Activated B cell treated with CpG ODN at 0.5 μM for 24 hours (primary cell): ENCODE data around the gene CTBP2. TPM values are rescaled to one million over a fixed set of nuclear protein-coding genes. Genes with fewer than 3 reads are reported as not detected.

ENCODE experiments used
- ATAC-seq: fragments of 200-7000 bp; cut with Tn5 transposase; one replicate; pipeline ENCODE4 v1.10.0; 2021; ENCODE audit warnings: low read depth, mild to moderate bottlenecking, moderate library complexity
- CTCF ChIA-PET: fragments of 350-600 bp; sonication (Branson Sonifier 250); formaldehyde crosslinking; loops from one replicate; lab custom pipeline; 2021; ENCODE audit warnings: antibody characterized with exemption; lab: Charles Lee
- POLR2A ChIA-PET: fragments of 350-600 bp; sonication (Branson Sonifier 250); formaldehyde crosslinking; loops from one replicate; lab custom pipeline; 2021; ENCODE audit warnings: antibody characterized with exemption; lab: Charles Lee
- DNase-seq: peaks from one replicate; pipeline ENCODE4 v3.0.0; 2022
- H3K27ac Mint-ChIP-seq: one replicate; pipeline ENCODE4 v1.8.0; 2020; ENCODE audit warnings: mixed read lengths
- H3K27me3 Mint-ChIP-seq: one replicate; pipeline ENCODE4 v1.8.0; 2021; ENCODE audit warnings: mixed read lengths
- H3K36me3 Mint-ChIP-seq: one replicate; pipeline ENCODE4 v1.8.0; 2021; ENCODE audit warnings: low read depth, mixed read lengths
- H3K4me1 Mint-ChIP-seq: one replicate; pipeline ENCODE4 v1.8.0; 2021; ENCODE audit warnings: mixed read lengths
- H3K4me3 Mint-ChIP-seq: one replicate; pipeline ENCODE4 v1.8.0; 2020; ENCODE audit warnings: mild to moderate bottlenecking, mixed read lengths
- H3K9me3 Mint-ChIP-seq: one replicate; pipeline ENCODE4 v1.8.0; 2020; ENCODE audit warnings: mixed read lengths
- CTCF ChIP-seq: fragments of 200-600 bp; IDR thresholded peaks from one replicate; pipeline ENCODE4 v1.8.0; 2022; ENCODE audit warnings: antibody characterized with exemption, mild to moderate bottlenecking
- intact Hi-C: fragments of 100-400 bp; cut with micrococcal nuclease; formaldehyde crosslinking; loops from one replicate; pipeline ENCODE4 v1.15.1; 2024
- total RNA-seq: library from RNA; stranded (reverse); gene quantifications from 2 replicates; pipeline ENCODE4 v1.2.3, GENCODE V29; 2022

Gene CTBP2
- total RNA-seq, 1 donor from 2014 or later, result 0.42 TPM

GRCh38 chr10:124975977-124976514 lies 184.3 kb downstream of the CTBP2 start:
- intact Hi-C loops, result no loop called here
- Mint-ChIP-seq H3K36me3 (peaks cover 74% of the 10 kb centered on the region), H3K4me1 (peaks cover 7% of the 10 kb centered on the region), H3K27ac (no peak overlapping the region), H3K27me3 (no peaks in the 10 kb centered on the region), H3K4me3 (no peak overlapping the region), H3K9me3 (no peaks in the 10 kb centered on the region)
- DNase-seq (no peak), ATAC-seq (no peak)
- ChIA-PET CTCF (no interaction called here), POLR2A (no interaction called here)
- no peak for TF ChIP-seq CTCF

GRCh38 chr10:124974131-124974530 lies 186.2 kb downstream of the CTBP2 start:
- Mint-ChIP-seq H3K4me3 (no peak overlapping the region), H3K4me1 (peaks cover 16% of the 10 kb centered on the region), H3K27me3 (no peaks in the 10 kb centered on the region), H3K9me3 (no peaks in the 10 kb centered on the region), H3K36me3 (peaks cover 75% of the 10 kb centered on the region), H3K27ac (no peak overlapping the region)
- POLR2A ChIA-PET, result no interaction called here
- no peak for TF ChIP-seq CTCF
- ATAC-seq, result no peak
- no peak for DNase-seq
- CTCF ChIA-PET, result no interaction called here
- intact Hi-C loops, result no loop called here

GRCh38 chr10:124972637-124973036 lies 187.7 kb downstream of the CTBP2 start:
- DNase-seq (no peak), ATAC-seq (no peak)
- ChIA-PET CTCF (no interaction called here), POLR2A (no interaction called here)
- Mint-ChIP-seq H3K4me1 (peaks cover 14% of the 10 kb centered on the region), H3K36me3 (peaks cover 77% of the 10 kb centered on the region), H3K27ac (no peak overlapping the region), H3K4me3 (no peak overlapping the region), H3K9me3 (no peaks in the 10 kb centered on the region), H3K27me3 (no peaks in the 10 kb centered on the region)
- no peak for TF ChIP-seq CTCF
- intact Hi-C loops, result no loop called here

- ATAC-seq (no peak), DNase-seq (no peak)
- no peak for TF ChIP-seq CTCF
- H3K4me3 Mint-ChIP-seq, result no peak overlapping the region
- ChIA-PET POLR2A (interaction anchor here (0.6 kb wide), 1 partner anchor 10 kb away, joined by 3 read pairs; no protein-coding TSS in a partner anchor), CTCF (no interaction called here)
- peaks cover 13% of the 10 kb centered on the region for H3K4me1 Mint-ChIP-seq
- H3K9me3 Mint-ChIP-seq, result no peaks in the 10 kb centered on the region
- peaks cover 80% of the 10 kb centered on the region for H3K36me3 Mint-ChIP-seq
- intact Hi-C loops, result no loop called here
- H3K27me3 Mint-ChIP-seq, result no peaks in the 10 kb centered on the region
- H3K27ac Mint-ChIP-seq, result no peak overlapping the region
These were observed 189.1 kb downstream of the CTBP2 start for GRCh38 chr10:124971276-124971675.

GRCh38 chr10:124967255-124967654 lies 193.1 kb downstream of the CTBP2 start:
- H3K4me1 Mint-ChIP-seq, result peaks cover 8% of the 10 kb centered on the region
- H3K4me3 Mint-ChIP-seq, result no peak overlapping the region
- ChIA-PET CTCF (no interaction called here), POLR2A (no interaction called here)
- no peaks in the 10 kb centered on the region for H3K27me3 Mint-ChIP-seq
- no peak for TF ChIP-seq CTCF
- H3K36me3 Mint-ChIP-seq, result peaks cover 68% of the 10 kb centered on the region
- no peak for DNase-seq
- ATAC-seq, result no peak
- H3K9me3 Mint-ChIP-seq, result no peaks in the 10 kb centered on the region
- no peak overlapping the region for H3K27ac Mint-ChIP-seq
- intact Hi-C loops, result no loop called here
